ENCODE data around the gene OR4D6. TPM values are rescaled to one million over a fixed set of nuclear protein-coding genes. Genes with fewer than 3 reads are reported as not detected.

OR4D6 gene
- polyA plus RNA-seq, 1 donor from 2014 or later: not detected

DNA sequence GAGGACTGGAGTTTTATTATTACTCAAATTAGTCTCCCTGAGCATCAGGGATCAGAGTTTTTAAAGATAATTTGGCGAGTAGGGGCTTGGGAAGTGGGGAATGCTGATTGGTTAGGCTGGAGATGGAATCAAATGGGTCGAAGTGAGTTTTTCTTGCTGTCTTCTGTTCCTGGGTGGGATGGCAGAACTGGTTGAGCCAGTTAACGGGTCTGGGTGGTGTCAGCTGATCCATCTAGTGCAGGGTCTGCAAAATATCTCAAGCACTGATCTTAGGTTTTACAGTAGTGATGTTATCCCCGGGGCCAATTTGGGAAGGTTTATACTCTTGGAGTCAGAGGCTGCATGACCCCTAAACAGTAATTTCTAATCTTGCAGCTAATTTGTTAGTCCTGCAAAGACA lies 31.6 kb upstream of the OR4D6 start:
- no peak overlapping the region for H3K4me3 ChIP-seq (ENCODE audit: low read length)
- TF ChIP-seq EZH2 (IDR thresholded peaks at IDR 0.05; ENCODE audit: borderline replicate concordance, insufficient read depth, low read length, poor library complexity, severe bottlenecking) (no peak), SMC3 (conservative IDR thresholded peaks at IDR 0.05; ENCODE audit: poor library complexity) (no peak), RAD21 (conservative IDR thresholded peaks at IDR 0.05) (no peak), POLR2AphosphoS5 (IDR thresholded peaks at IDR 0.05) (no peak), TAF1 (IDR thresholded peaks at IDR 0.05; ENCODE audit: low read depth) (no peak), EP300 (conservative IDR thresholded peaks at IDR 0.05; ENCODE audit: poor library complexity, severe bottlenecking) (no peak), MXI1 (conservative IDR thresholded peaks at IDR 0.05; ENCODE audit: poor library complexity, severe bottlenecking) (no peak)
- TF ChIP-seq, protein P1, sequence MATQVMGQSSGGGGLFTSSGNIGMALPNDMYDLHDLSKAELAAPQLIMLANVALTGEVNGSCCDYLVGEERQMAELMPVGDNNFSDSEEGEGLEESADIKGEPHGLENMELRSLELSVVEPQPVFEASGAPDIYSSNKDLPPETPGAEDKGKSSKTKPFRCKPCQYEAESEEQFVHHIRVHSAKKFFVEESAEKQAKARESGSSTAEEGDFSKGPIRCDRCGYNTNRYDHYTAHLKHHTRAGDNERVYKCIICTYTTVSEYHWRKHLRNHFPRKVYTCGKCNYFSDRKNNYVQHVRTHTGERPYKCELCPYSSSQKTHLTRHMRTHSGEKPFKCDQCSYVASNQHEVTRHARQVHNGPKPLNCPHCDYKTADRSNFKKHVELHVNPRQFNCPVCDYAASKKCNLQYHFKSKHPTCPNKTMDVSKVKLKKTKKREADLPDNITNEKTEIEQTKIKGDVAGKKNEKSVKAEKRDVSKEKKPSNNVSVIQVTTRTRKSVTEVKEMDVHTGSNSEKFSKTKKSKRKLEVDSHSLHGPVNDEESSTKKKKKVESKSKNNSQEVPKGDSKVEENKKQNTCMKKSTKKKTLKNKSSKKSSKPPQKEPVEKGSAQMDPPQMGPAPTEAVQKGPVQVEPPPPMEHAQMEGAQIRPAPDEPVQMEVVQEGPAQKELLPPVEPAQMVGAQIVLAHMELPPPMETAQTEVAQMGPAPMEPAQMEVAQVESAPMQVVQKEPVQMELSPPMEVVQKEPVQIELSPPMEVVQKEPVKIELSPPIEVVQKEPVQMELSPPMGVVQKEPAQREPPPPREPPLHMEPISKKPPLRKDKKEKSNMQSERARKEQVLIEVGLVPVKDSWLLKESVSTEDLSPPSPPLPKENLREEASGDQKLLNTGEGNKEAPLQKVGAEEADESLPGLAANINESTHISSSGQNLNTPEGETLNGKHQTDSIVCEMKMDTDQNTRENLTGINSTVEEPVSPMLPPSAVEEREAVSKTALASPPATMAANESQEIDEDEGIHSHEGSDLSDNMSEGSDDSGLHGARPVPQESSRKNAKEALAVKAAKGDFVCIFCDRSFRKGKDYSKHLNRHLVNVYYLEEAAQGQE (IDR thresholded peaks at IDR 0.05; ENCODE audit: borderline replicate concordance): no peak
- TF ChIP-seq, protein P2, sequence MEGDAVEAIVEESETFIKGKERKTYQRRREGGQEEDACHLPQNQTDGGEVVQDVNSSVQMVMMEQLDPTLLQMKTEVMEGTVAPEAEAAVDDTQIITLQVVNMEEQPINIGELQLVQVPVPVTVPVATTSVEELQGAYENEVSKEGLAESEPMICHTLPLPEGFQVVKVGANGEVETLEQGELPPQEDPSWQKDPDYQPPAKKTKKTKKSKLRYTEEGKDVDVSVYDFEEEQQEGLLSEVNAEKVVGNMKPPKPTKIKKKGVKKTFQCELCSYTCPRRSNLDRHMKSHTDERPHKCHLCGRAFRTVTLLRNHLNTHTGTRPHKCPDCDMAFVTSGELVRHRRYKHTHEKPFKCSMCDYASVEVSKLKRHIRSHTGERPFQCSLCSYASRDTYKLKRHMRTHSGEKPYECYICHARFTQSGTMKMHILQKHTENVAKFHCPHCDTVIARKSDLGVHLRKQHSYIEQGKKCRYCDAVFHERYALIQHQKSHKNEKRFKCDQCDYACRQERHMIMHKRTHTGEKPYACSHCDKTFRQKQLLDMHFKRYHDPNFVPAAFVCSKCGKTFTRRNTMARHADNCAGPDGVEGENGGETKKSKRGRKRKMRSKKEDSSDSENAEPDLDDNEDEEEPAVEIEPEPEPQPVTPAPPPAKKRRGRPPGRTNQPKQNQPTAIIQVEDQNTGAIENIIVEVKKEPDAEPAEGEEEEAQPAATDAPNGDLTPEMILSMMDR (IDR thresholded peaks at IDR 0.05; ENCODE audit: poor library complexity, severe bottlenecking): no peak
- H3K79me2 ChIP-seq (replicated peaks; ENCODE audit: insufficient read depth, low read length): no peaks in the 10 kb centered on the region
- no peaks in the 10 kb centered on the region for H3K36me3 ChIP-seq (ENCODE audit: insufficient read depth, low read length)
- H3K27ac ChIP-seq (ENCODE audit: low read length): no peak overlapping the region
- no peaks in the 10 kb centered on the region for H3K9me2 ChIP-seq (ENCODE audit: insufficient read depth, low read length)
- no peak overlapping the region for H2AFZ ChIP-seq (ENCODE audit: low read depth, low read length)
- no peaks in the 10 kb centered on the region for H4K20me1 ChIP-seq (ENCODE audit: insufficient read depth)
- H3F3A ChIP-seq (ENCODE audit: insufficient read depth, low read length, poor library complexity, severe bottlenecking): no peaks in the 10 kb centered on the region
- H3K27me3 ChIP-seq (ENCODE audit: insufficient read depth, low read depth, low read length): no peaks in the 10 kb centered on the region
- H3K4me2 ChIP-seq (ENCODE audit: low read length): no peak overlapping the region
- no peaks in the 10 kb centered on the region for H3K9me3 ChIP-seq (ENCODE audit: low read length)
- H3K9ac ChIP-seq (ENCODE audit: low read length): no peak overlapping the region

DNA sequence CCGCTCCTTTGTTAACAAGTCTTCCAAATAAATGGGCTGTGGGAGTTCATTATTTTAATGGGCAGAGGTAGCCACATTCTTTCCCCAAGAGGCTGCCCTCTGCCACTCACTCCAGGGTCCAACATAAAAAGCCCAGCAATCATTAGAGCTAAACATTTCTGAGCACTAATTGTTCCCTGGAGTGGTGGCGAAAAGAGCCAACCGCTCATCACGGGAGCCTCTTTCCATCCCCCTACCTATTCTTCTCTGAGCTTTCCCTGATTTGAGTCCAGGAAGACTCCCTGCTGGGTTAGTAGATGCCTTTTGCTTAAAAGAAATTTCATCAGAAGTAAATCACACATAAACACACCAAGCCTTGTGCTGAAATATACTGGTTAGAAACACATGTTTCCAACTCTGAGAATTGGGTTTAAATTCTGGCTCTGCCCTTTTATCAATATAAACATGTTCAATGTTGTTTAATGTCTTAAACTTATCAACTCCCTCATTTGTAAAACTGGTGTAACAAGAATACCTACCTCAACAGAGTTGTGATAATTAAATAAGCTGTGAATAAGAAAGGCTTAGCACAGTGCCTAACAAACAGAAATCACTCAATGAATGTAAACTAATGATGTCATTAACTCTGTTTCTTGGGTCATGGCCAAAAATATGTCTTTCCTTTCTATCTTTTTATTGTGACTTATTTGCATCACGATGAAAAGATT lies 30.2 kb upstream of the OR4D6 start, which contains the start of gene OR5A2:
Gene OR5A2, minus strand, starts transcription at position 53 of the 707 bp plus-strand sequence. CDS start 3,460 bp downstream, outside the sequence.
- Histone ChIP-seq H3F3A (ENCODE audit: insufficient read depth, low read length, poor library complexity, severe bottlenecking) (no peaks in the 10 kb centered on the region), H3K79me2 (replicated peaks; ENCODE audit: insufficient read depth, low read length) (no peaks in the 10 kb centered on the region), H3K27me3 (ENCODE audit: insufficient read depth, low read depth, low read length) (no peaks in the 10 kb centered on the region), H2AFZ (ENCODE audit: low read depth, low read length) (peak within 1 kb of the TSS; percentile 36), H3K9ac (ENCODE audit: low read length) (no peak within 1 kb of the TSS), H3K4me3 (ENCODE audit: low read length) (peak within 1 kb of the TSS; percentile 16), H3K27ac (ENCODE audit: low read length) (no peak within 1 kb of the TSS), H3K36me3 (ENCODE audit: insufficient read depth, low read length) (no peaks in the 10 kb centered on the region), H3K4me2 (ENCODE audit: low read length) (no peak within 1 kb of the TSS), H4K20me1 (ENCODE audit: insufficient read depth) (no peaks in the 10 kb centered on the region), H3K9me2 (ENCODE audit: insufficient read depth, low read length) (no peaks in the 10 kb centered on the region), H3K9me3 (ENCODE audit: low read length) (no peaks in the 10 kb centered on the region)
- no peak for TF ChIP-seq POLR2AphosphoS5 (IDR thresholded peaks at IDR 0.05)
- no peak for TF ChIP-seq EP300 (conservative IDR thresholded peaks at IDR 0.05; ENCODE audit: poor library complexity, severe bottlenecking)
- TF ChIP-seq, protein P2 (IDR thresholded peaks at IDR 0.05; ENCODE audit: poor library complexity, severe bottlenecking): no peak
- TF ChIP-seq, protein P1 (IDR thresholded peaks at IDR 0.05; ENCODE audit: borderline replicate concordance): no peak
- TF ChIP-seq RAD21 (conservative IDR thresholded peaks at IDR 0.05): no peak
- no peak for TF ChIP-seq MXI1 (conservative IDR thresholded peaks at IDR 0.05; ENCODE audit: poor library complexity, severe bottlenecking)
- TF ChIP-seq TAF1 (IDR thresholded peaks at IDR 0.05; ENCODE audit: low read depth): no peak
- no peak for TF ChIP-seq EZH2 (IDR thresholded peaks at IDR 0.05; ENCODE audit: borderline replicate concordance, insufficient read depth, low read length, poor library complexity, severe bottlenecking)
- no peak for TF ChIP-seq SMC3 (conservative IDR thresholded peaks at IDR 0.05; ENCODE audit: poor library complexity)
